Stimulated activated CD8-positive, alpha-beta memory T cell treated with anti-CD3 and anti-CD28 coated beads, Interleukin-15, amount 100 ng/mL, for 4 hours (primary cell): ENCODE measurements around the gene ZNF438.
"Not testable (repeated sequence)": the region's sequence is repeated elsewhere in the genome, so short reads cannot be mapped to it uniquely, and the experiment has no call there.

Experiments
- DNase-seq, 2 donors: peaks; one replicate each; pipeline ENCODE4 v3.0.0-alpha.2; 2020; ENCODE audit warnings: low read depth in 2 of 2

ZNF438 gene

DNA sequence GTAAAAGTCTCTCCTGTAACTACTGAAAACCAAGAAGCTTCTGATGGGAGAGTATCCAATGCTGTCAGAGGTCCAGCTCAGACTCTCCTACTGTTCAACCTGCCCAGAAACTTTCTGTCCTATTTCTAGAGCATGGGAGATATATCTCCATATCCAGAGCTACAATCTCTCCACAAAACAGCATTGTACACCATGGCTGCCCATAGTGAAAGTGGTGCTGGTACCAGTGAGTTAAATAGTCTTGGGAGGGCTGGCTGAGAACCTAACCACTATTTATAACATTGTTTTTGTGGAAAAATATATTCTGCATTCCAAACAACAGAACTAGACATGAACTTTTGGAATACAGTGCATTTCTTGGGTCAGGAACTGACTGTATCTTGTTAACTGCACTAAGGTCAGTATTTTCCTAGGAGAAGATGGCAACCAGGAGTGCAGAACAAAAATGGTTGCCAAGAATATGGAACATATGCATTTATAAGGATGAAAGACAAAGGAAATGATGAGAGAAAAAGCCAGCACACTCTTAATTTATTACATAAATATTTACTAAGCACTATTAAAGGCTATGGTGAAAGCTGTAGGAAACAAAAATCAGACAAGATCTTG, 91.9 kb downstream of the ZNF438 start:
- no peak for DNase-seq

DNA sequence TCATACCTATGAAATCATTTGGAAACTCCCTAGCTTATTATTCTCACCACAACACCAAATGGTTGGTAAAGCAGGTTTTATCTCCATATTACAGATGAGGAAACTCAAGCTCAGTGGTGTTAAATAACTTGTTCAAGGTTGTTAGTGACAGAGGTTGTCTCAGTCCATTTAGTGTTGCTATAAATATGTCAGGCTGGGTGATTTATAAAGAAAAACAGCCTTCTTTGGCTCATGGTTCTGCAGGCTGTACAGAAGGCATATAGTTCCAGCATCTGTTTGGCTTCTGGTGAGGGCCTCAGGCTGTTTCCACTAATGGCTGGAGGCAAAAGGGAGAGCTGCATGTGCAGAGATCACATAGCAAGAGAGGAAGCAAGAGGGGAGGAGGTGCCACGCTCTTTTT, 96.6 kb downstream of the ZNF438 start:
- no peak for DNase-seq

DNA sequence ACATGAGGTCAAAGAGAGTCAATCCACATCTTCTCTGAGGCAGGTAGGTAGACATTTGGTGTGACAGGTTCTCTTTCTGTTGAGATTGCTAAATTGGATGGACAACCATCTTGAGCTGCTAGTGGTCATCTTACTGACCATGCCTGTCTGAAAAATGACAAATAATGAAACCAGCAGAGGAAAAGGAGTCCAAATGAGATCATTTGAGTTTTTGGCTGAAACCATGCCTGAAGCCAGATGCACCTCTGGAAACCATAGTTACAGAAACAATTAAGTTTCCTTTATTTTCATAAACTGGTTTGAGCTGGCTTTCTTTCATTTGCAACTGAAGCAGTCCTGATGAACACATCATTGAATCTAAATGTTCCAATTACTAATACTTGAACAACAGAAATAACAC, 100.6 kb downstream of the ZNF438 start:
- no peak for DNase-seq

DNA sequence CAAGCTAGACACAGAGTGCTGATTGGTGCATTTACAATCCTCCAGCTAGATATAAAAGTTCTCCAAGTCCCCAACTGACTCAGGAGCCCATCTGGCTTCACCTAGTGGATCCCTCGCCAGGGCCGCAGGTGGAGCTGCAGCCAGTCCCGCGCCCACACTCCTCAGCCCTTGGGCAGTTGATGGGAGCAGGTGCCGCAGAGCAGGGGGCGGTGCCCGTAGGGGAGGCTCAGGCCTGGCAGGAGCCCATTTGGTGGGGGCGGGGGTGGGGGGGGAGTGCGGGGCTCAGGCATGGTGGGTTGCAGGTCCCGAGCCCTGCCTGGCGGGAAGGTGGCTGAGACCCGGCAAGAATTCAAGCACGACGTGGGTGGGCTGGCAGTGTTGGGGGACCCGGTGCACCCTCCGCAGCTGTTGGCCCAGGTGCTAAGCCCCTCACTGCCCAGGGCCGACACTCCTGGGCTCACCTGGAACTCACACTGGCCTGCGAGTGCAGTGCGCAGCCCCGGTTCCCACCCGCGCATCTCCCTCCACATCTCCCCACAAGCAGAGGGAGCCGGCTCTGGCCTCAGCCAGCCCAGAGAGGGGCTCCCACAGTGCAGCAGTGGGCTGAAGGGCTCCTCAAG, 101.7 kb downstream of the ZNF438 start:
- DNase-seq = no peak

DNA sequence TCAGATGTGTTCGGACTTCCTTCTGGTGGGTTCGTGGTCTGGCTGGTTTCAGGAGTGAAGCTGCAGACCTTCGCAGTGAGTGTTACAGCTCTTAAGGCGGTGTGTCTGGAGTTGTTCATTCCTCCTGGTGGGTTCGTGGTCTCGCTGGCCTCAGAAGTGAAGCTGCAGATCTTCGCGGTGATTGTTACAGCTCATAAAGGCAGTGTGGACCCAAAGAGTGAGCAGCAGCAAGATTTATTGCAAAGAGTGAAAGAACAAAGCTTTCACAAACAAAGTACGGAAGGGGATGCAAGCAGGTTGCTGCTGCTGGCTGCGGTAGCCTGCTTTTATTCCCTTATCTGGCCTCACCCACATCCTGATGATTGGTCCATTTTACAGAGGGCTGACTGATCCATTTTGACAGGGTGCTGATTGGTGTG, 102.3 kb downstream of the ZNF438 start:
- not testable (repeated sequence) for DNase-seq

- no peak for DNase-seq
These were observed 102.9 kb downstream of the ZNF438 start for GRCh38 chr10:30928742-30929141.

DNA sequence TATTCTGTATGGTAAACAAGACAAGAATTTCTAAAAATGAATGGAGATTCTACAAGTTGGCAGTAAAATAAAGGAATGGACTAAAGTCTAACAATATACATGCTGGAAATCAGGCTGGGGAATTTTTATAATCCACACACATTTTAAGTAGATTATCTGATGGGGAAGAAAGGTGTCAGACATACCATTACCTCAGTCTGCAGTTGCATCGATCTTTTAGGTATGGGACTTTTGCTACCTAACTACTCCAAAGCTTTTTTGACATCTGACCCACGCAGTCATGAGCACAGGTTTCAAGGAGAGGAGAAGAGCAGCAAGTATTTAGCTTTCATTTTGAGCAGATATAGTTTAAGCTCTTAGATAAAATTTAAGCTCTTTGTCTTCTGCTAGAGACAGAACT, 113.0 kb downstream of the ZNF438 start:
- no peak for DNase-seq

DNA sequence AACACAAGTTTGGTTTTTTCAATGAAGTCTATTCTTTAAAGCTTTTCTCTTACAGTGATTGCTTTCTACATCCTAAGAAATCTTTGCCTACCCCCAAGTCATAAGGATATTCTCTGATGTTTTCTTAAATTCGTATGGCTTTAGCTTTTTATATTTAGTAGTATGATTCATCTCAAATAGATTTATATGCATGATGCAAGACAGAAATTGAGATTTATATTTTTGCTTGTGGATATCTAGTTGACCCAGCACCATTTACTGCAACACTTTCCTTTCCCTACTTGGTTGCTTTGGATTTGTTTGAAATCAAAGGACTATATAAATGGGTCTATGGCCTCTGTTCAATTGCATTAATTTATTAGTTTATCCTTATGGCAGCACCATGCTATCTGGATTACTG, 113.9 kb downstream of the ZNF438 start:
- DNase-seq = no peak

GRCh38 chr10:30917067-30917466, 114.6 kb downstream of the ZNF438 start:
- no peak for DNase-seq

DNA sequence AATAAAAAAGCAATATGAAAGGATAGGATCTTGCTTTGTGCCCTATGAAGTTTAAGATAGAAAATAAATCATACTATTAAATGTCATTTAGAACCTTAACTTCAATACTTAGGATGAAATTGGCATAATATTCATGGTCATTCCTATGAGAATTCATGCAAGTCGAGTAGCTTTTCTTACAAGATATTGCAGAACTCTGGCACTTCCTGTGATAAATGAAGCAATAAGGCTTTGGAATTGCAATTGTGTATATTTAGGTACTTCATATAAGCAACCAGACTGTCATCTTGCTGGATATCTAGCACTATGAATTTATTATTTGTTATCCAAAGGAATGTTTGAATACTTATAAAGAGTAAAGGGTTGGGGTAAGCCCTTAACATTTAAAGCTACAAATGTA, 116.5 kb downstream of the ZNF438 start:
- DNase-seq = no peak

DNA sequence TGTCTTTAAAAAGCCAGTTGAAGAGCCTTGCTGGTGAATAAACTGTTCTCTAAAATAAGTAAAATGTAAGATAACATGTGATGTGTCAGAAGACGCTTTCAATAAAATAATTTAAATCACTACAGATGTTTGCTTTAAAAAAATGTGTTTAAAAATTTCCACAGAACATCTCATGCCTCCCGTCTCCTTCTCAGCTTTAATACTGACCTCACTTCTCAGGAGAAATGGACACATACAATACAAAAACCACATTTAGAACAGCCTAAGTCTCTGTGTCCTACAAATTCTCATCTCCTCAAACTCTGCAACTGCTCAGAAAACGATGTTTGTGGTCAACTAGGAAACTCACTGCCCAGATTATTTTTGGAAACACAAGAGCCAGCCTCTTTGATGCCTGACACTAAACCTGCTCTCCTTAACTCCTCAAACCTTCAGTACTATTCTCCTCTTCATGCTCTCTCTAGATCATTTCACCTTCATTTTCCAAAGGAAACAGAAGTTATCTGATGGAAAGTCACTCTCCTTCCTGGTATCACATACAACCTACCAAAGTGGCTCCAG, 120.3 kb downstream of the ZNF438 start:
- no peak for DNase-seq

GRCh38 chr10:30903397-30904138, 128.1 kb downstream of the ZNF438 start:
- DNase-seq = no peak

DNA sequence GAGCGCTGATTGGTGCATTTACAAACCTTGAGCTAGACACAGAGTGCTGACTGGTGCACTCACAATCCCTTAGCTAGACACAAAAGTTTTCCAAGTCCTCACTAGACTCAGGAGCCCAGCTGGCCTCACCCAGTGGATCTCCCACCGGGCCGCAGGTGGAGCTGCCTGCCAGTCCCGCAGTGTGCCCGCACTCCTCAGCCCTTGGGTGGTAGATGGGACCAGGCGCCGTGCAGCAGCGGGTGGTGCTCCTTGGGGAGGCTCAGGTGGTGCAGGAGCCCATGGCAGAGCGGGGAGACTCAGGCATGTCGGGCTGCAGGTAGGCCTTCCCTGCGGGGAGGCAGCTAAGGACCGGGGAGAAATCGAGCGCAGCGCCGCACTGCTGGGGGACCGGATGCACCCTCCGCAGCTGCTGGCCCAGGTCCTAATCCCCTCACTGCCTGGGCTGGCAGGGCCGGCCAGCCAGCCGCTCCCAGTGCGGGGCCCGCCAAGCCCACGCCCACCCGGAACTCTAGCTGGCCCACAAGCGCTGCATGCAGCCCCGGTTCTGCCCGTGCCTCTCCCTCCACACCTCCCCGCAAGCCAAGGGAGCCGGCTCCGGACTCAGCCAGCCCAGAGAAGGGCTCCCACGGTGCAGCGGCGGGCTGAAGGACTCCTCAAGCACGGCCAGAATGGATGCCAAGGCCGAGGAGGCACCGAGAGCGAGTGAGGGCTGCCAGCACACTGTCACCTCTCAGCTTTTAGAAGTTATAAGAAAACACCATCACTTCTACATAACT, 128.9 kb downstream of the ZNF438 start:
- DNase-seq = no peak

DNA sequence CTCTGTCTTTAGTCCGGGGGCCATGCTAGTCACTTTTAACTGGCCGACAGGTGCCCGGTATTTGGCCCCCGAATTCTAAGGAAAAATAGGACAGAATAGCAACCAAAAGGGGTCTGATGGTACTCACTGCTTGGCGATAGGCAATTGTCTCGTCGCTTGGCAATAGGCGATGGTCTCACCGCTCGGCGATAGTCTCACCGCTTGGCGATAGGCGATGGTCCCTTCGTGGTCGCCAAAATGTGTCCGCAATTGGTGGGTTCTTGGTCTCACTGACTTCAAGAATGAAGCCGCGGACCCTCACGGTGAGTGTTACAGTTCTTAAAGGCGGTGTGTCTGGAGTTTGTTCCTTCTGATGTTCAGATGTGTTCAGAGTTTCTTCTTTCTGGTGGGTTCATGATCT, 130.2 kb downstream of the ZNF438 start:
- DNase-seq = not testable (repeated sequence)

DNA sequence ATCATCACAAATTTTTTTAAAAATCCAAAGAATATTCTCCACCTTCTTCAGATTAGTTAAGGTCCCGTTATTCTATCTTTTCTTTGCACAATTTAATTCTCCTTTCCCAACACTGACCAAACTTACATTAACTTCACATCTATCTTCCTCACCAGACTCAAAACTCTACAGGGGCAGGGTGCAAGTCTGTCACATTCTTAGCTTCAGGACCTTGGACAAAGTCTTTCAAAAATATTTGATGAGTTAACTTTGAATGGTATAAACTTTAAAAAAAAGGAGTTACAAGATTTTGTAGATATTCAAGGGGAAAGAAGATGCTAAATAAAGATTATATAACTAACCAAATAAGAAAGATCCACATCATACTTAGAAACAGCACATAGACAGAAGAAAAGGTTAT, 132.7 kb downstream of the ZNF438 start:
- no peak for DNase-seq

- no peak for DNase-seq
These were observed 134.1 kb downstream of the ZNF438 start for GRCh38 chr10:30897547-30897946.

GRCh38 chr10:30897048-30897447, 134.6 kb downstream of the ZNF438 start:
- DNase-seq = no peak

- DNase-seq = no peak
These were observed 137.4 kb downstream of the ZNF438 start for GRCh38 chr10:30894221-30894620.

DNA sequence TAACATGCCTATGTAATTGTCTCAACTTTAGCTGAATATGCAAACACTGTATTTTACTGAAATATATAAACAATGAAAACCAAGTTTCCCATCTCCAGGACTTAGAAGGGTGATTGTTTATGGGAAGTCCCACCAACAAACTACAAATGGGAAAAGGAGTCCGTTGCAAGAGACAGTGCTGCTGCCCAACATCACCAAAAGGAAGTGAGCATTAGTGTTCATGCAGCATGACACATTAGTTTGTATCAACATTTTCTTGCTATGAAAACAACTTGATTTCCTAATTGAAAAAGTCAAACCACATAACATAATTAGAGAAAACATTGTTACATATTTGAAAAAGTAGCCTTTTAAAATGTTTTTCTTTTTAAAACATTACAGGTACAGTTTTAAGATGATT, 138.5 kb downstream of the ZNF438 start:
- no peak for DNase-seq

DNA sequence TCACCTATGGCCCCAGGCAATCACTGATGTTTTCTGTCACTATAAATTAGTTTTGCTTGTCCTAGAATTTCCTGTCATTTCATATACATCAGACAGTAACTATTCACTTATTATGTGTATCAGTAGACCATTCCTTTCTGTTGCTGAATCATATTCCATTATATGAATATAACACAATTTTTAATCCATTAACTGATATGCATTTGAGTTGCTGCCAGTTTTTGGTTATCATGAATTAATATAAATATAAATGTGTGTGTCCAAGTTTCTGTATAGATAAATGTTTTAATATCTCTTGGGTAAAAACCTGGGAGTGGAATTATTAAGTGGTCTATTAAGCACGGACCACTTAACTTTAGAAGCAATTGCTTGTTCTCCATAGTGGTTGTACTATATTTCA, 143.8 kb downstream of the ZNF438 start:
- no peak for DNase-seq

GRCh38 chr10:30885423-30885822, 146.2 kb downstream of the ZNF438 start:
- DNase-seq = no peak

GRCh38 chr10:30883751-30884150, 147.9 kb downstream of the ZNF438 start:
- DNase-seq = no peak
